ENCODE results near the gene GJB5.
"Not testable (repeated sequence)": the region's sequence is repeated elsewhere in the genome, so short reads cannot be mapped to it uniquely, and the experiment has no call there.

The GJB5 gene

GRCh38 chr1:34754964-34755637 lies at the start of gene GJB5:
GJB5 (plus strand) TSS chr1:34755047; CDS start chr1:34757331, 2,284 bp downstream.
- DNase-seq: no peak

- no peak for DNase-seq
These were observed 49.8 kb upstream of the GJB5 start for GRCh38 chr1:34705077-34705476.

GRCh38 chr1:34708106-34708505 lies 46.7 kb upstream of the GJB5 start:
- no peak for DNase-seq

GRCh38 chr1:34709547-34709946 lies 45.3 kb upstream of the GJB5 start:
- no peak for DNase-seq

GRCh38 chr1:34710812-34711211 lies 44.0 kb upstream of the GJB5 start:
- DNase-seq: peak; percentile 76

GRCh38 chr1:34711485-34711884 lies 43.4 kb upstream of the GJB5 start:
- DNase-seq: peak; percentile 35

GRCh38 chr1:34712007-34712688 lies 42.7 kb upstream of the GJB5 start:
- no peak for DNase-seq

- DNase-seq: no peak
These were observed 41.4 kb upstream of the GJB5 start for GRCh38 chr1:34713443-34713842.

- no peak for DNase-seq
These were observed 40.5 kb upstream of the GJB5 start for GRCh38 chr1:34714386-34714785.

- no peak for DNase-seq
These were observed 39.7 kb upstream of the GJB5 start for GRCh38 chr1:34715139-34715538.

- no peak for DNase-seq
These were observed 33.6 kb upstream of the GJB5 start for GRCh38 chr1:34721241-34721640.

- no peak for DNase-seq
These were observed 33.0 kb upstream of the GJB5 start for GRCh38 chr1:34721646-34722355.

GRCh38 chr1:34726861-34727260 lies 28.0 kb upstream of the GJB5 start:
- DNase-seq: peak; percentile 56

GRCh38 chr1:34730485-34730884 lies 24.4 kb upstream of the GJB5 start:
- DNase-seq: no peak

GRCh38 chr1:34732831-34733230 lies 22.0 kb upstream of the GJB5 start:
- DNase-seq: not testable (repeated sequence)

GRCh38 chr1:34736692-34737091 lies 18.2 kb upstream of the GJB5 start:
- no peak for DNase-seq

GRCh38 chr1:34737236-34737635 lies 17.6 kb upstream of the GJB5 start:
- not testable (repeated sequence) for DNase-seq

- DNase-seq: peak; percentile 39
These were observed 15.2 kb upstream of the GJB5 start for GRCh38 chr1:34739613-34740012.

GRCh38 chr1:34740161-34740868 lies 14.5 kb upstream of the GJB5 start:
- DNase-seq: peak; percentile 65

GRCh38 chr1:34742667-34743270 lies 12.1 kb upstream of the GJB5 start:
- peak; percentile 67 for DNase-seq

- DNase-seq: no peak
These were observed 11.1 kb upstream of the GJB5 start for GRCh38 chr1:34743775-34744174.

GRCh38 chr1:34744851-34745250 lies 10.0 kb upstream of the GJB5 start:
- DNase-seq: no peak

GRCh38 chr1:34745666-34746065 lies 9.2 kb upstream of the GJB5 start:
- no peak for DNase-seq
